GM18868 (cell line): ENCODE results near the gene SGCG.
"Not testable (repeated sequence)": the region's sequence is repeated elsewhere in the genome, so short reads cannot be mapped to it uniquely, and the experiment has no call there.

ENCODE experiments used
- ATAC-seq: cut with Tn5 transposase; IDR thresholded peaks from one replicate; pipeline ENCODE4 v1.9.1; 2021; ENCODE audit warnings: mild to moderate bottlenecking, moderate library complexity; ENCODE audit not compliant: unreplicated experiment

The SGCG gene

GRCh38 chr13:23180711-23181110 is at the start of gene SGCG:
Gene SGCG (plus strand): TSS chr13:23180979. CDS start chr13:23203695, 22,716 bp downstream.
- ATAC-seq = no peak

DNA sequence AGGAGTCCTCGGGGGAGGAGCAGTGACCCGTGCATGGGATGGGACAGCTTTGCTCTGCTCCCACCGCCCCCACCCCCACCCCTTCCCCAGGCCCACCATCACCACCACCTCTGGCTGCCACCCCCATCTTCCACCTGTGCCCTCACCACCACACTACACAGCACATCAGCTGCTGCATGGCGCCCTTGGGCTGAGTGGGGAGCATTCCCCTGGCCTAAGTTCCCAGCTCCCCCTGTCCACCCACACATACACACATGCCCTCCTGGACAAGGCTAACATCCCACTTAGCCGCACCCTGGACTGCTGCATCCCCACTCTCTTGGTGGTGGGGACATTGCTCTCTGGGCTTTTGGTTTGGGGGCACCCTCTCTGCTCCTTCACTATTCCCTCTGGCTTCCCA is 46.2 kb upstream of the SGCG start:
- ATAC-seq = no peak

DNA sequence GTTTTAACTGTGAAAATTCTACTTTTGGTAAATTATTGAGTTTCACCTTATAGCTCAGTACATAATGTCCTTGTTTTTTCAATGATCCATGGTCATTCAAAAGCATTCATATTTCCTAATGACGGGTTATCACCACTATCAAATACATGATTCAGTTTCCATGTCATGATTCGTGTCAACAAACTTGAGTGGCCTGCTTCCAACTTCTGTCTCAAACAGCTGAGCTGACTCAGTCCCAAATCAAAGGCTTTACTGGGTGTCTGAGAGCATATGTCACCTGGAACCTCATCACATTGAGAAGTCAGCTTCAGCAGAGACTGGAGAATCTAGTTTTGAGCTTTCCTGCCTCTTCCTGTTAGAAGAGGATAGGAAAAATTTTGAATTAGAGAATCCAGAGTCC is 40.3 kb upstream of the SGCG start:
- ATAC-seq = no peak

DNA sequence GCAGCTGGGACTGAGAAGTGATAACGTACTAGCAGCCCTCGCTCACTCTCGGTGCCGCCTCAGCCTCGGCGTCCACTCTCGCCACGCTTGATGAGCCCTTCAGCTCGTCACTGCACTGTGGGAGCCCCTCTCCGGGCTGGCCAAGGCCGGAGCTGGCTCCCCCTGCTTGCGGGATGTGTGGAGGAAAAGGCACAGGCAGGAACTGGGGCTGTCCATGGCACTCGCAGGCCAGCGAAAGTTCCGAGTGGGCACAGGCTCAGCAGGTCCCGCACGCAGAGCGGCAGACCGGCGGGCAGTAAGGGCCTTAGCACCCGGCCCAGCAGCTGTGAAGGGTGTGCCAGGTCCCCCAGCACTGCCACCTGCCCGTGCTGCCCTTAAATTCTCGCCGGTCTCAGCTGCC is 38.8 kb upstream of the SGCG start:
- ATAC-seq = no peak

- not testable (repeated sequence) for ATAC-seq
These were observed 38.2 kb upstream of the SGCG start for GRCh38 chr13:23142607-23143006.

- no peak for ATAC-seq
These were observed 36.3 kb upstream of the SGCG start for GRCh38 chr13:23144431-23144830.

DNA sequence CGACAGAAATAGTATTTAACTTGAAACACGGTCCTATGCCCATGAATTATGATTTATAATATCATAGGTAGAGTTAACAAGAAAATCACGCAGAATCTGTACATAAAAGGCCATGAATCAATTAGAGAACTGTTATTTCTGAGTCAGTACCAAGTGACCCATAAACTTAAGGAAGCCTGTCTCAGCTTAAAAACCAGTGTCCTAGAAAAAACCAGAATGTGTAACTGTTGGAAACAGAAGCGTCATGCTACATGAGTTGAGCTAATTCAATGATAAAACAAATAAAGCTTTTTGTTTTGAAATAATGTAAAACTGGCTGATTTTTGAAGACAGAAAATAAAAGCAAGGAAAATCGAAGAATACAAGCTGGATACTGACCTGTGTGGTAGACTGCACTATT is 34.8 kb upstream of the SGCG start:
- ATAC-seq = no peak

DNA sequence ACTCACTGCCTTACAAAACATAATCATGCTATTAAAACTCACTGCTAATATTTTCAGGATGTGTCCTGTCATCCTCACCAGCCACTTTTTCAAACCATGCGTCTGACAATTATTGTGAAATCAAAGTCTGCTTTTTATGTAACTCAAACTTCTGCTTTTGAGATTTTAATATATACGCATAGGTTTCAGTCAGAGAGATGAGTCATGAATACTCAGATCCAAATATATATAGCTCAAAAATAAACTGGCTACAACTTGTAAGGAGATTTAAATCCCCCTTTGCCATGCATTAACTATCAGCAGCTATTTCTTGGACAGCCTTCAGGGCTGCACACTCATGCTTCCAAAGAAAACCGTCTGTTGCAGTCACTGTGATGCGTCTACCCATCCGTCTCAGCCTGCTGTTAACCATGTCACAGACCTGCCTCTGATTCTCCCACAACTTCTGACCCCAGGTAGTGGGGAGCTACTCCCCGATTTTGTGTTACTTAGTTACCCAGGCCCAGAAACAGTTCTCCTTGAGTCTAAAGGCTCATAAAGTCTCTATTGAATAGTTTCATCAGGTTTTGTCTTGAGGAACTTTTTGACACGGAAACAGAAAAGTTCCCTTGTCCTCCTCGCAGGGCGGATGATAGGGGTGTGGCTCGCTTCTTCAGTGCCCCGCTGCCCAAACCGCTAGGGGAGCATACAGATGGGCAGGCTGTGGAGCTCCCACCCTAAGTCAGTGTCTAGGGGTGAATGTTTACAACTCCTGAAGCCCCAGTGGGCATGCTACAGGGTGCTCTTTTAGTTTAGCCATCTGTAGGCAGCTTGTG is 33.8 kb upstream of the SGCG start:
- ATAC-seq = no peak

- ATAC-seq = no peak
These were observed 33.0 kb upstream of the SGCG start for GRCh38 chr13:23147827-23148226.

- no peak for ATAC-seq
These were observed 23.0 kb upstream of the SGCG start for GRCh38 chr13:23157781-23158180.

GRCh38 chr13:23159205-23159759 is 21.5 kb upstream of the SGCG start:
- ATAC-seq = peak; percentile 65

- ATAC-seq = no peak
These were observed 20.8 kb upstream of the SGCG start for GRCh38 chr13:23159760-23160637.

DNA sequence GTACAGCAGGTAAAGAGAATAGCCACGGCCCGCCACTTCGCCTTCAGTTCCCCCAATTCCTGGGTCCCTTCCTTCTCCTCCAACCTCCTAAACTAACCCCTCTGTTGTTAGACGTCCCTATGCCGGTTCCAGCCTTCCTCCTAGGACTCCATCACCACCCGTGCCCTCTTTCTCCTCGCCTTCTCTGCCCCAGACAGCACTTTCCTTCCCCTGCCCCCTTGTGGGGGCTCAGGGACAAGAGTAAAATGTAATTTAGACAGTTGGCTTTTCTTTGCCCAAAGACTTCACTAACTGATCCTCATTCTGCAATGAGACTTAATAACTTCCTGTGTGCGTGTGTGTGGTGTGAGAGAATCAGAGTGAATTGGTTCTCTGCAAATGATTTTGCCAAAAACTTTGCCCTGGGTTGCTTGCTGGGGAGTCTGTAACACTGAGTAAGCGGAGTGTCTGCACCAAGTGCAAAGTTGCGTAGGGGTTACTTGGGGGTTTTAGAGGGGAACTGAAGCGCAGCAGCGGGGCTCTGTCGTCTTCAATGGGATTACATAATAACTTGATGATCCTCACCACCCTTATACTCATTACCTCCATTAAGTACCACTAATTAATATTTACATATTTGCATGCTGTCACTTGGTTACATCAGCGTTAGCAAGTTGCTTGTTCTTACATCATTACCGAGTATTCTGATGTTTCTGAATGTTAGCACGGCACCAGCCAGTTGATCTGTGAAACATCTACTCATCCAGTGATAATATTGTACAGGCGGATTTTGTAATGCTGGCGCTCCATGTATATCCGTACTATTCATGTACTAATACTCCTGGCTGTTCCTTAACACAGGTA is 19.9 kb upstream of the SGCG start:
- ATAC-seq = no peak

- ATAC-seq = no peak
These were observed 19.3 kb upstream of the SGCG start for GRCh38 chr13:23161481-23161825.

- no peak for ATAC-seq
These were observed 4.9 kb upstream of the SGCG start for GRCh38 chr13:23175920-23176319.

GRCh38 chr13:23182142-23182541 is 1.4 kb downstream of the SGCG start:
- ATAC-seq = no peak

- no peak for ATAC-seq
These were observed 2.5 kb downstream of the SGCG start for GRCh38 chr13:23183292-23183691.

GRCh38 chr13:23185542-23185941 is 4.8 kb downstream of the SGCG start:
- no peak for ATAC-seq

- no peak for ATAC-seq
These were observed 21.1 kb downstream of the SGCG start for GRCh38 chr13:23201870-23202269.

GRCh38 chr13:23202383-23202782 is 21.6 kb downstream of the SGCG start:
- no peak for ATAC-seq

DNA sequence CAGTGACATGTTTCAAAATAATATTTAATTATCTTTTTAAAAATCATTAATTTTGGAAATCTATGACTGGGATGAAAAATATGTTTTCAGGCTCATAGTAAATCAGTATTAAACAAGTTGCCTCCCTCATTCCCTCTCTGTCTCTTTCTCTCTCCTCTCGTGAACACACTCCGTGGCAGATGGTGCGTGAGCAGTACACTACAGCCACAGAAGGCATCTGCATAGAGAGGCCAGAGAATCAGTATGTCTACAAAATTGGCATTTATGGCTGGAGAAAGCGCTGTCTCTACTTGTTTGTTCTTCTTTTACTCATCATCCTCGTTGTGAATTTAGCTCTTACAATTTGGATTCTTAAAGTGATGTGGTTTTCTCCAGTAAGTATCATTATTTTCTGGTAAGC is 22.7 kb downstream of the SGCG start:
- ATAC-seq = no peak
